ENCODE results near the gene ZHX3. TPM values are rescaled to one million over a fixed set of nuclear protein-coding genes. Genes with fewer than 3 reads are reported as not detected.

The ZHX3 gene
- total and polyA plus RNA-seq, 10 donors = 1.6 to 26.7 (median 12.3) TPM

DNA sequence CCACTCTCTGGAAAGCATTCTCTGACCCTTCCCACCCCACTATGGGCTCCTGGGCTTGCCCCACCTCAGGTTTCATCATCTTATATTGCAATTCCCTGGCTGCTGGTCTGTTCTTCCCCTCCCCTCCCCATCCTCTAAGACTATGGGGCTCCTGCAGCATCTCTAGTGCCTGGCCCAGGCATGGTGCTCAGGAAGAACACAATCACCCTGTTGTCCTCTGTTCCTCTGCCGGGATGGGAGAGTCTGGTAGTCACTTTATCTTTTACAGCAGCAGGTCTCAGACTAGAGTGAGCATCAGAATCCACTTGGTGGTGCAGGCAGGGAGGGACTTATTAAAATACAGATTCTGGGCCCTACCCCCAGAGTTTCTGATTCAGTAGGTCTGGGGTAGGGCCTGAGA, 18.1 kb upstream of the ZHX3 start:
- Histone ChIP-seq H3K27me3 (replicated peaks in 1 of 7) (peaks cover 0 to 9% (median 0%) of the 10 kb centered on the region in 7 donors), H3K4me3 (no peak overlapping the region), H3K9me3 (no peaks in the 10 kb centered on the region), H3K4me1 (peaks cover 11 to 17% (median 14%) of the 10 kb centered on the region in 6 donors), H3K27ac (no peak overlapping the region), H3K36me3 (no peaks in the 10 kb centered on the region)
- intact Hi-C loops (cut with DNase I; ENCODE audit: low total_unique reads) = loop anchor here (10.0 kb wide), 1 partner anchor 101 kb away; no protein-coding TSS in a partner anchor
- no peak for TF ChIP-seq POLR2A (IDR thresholded peaks at IDR 0.05)
- TF ChIP-seq, protein P1, sequence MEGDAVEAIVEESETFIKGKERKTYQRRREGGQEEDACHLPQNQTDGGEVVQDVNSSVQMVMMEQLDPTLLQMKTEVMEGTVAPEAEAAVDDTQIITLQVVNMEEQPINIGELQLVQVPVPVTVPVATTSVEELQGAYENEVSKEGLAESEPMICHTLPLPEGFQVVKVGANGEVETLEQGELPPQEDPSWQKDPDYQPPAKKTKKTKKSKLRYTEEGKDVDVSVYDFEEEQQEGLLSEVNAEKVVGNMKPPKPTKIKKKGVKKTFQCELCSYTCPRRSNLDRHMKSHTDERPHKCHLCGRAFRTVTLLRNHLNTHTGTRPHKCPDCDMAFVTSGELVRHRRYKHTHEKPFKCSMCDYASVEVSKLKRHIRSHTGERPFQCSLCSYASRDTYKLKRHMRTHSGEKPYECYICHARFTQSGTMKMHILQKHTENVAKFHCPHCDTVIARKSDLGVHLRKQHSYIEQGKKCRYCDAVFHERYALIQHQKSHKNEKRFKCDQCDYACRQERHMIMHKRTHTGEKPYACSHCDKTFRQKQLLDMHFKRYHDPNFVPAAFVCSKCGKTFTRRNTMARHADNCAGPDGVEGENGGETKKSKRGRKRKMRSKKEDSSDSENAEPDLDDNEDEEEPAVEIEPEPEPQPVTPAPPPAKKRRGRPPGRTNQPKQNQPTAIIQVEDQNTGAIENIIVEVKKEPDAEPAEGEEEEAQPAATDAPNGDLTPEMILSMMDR (IDR thresholded peaks at IDR 0.05 in 8 of 11, conservative IDR thresholded peaks at IDR 0.05 in 3 of 11) = no peak
- TF ChIP-seq POLR2AphosphoS5 (IDR thresholded peaks at IDR 0.05) = no peak
- 64 to 97% (median 92%) methylated on average over 1 of the region's 1 CpG for WGBS, 5 donors
- DNase-seq = no peak

DNA sequence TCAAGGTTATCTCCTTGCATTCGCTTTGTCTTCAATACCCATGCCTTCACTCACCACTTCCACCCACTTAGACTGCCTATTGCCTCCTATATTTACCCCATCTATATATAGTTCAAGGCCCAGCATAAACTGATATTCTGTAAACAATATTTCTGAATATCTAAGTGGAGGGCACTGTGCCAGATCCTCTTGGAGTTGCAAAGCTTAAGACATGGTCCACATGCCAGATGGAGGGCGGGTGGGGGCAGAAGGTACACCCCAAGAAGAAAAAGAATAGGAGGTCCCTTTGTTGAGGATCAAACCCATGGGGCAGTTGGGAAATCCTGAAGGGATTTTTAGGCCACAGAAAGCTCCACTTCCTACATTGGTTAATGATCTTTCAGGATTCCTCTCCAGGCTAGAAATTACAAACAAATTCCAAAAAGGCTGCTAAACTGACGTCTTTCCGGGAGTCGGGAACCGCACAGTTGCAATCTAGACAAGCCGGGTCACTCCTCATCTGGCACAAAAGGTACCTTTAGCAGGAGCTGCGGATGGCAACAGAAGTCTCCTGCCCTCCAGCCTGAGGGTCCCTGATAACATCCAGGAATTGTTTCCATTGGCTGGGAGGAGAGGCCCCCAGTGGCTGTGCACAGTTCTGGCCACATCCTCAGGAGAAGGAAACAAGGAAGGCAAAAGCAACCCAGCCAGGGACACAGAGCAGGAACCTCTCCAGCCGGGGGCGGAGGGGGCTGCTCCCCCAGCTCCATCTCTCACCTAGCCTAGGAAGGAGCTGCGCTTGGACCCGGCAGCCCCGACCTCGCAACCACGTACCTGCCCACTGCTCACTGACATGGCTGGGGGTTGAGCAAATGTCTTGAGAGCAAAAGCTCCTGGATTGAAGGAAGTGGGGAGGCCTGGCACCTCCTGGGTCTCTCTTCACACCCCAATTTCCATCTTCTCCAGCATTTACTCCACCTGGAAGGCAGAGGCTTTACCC, 17.2 kb upstream of the ZHX3 start:
- no peak for DNase-seq

DNA sequence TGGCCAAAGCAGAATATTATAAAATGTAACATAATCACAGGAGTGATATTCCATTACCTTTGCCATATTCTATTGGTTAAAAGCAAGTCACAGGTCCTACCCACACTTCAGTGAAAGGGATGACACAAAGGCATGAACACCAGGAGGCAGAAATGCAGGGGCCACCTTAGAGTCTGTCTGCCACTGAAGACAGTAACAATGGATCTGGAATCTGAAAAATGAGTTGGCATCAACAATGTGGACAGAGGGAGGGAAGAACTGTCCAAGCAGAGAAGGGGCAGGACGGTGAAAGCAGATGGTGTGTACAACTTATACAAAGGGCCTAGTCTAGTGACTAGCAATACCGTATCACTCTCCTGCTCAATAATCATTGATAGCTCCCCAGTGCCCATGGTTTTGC, 16.5 kb upstream of the ZHX3 start:
- DNase-seq = no peak
- no peaks in the 10 kb centered on the region for H3K9me3 ChIP-seq
- H3K27ac ChIP-seq = no peak overlapping the region

More for the DNA sequence above, 17.2 kb upstream of the ZHX3 start:
- Histone ChIP-seq H3K4me3 (no peak overlapping the region), H3K36me3 (no peaks in the 10 kb centered on the region), H3K4me1 (peaks cover 7 to 15% (median 12%) of the 10 kb centered on the region in 6 donors), H3K27ac (no peak overlapping the region), H3K27me3 (replicated peaks in 1 of 7) (peaks cover 0 to 7% (median 0%) of the 10 kb centered on the region in 7 donors), H3K9me3 (no peaks in the 10 kb centered on the region)
- TF ChIP-seq POLR2AphosphoS5 (IDR thresholded peaks at IDR 0.05) (no peak), POLR2A (IDR thresholded peaks at IDR 0.05) (no peak)
- TF ChIP-seq, protein P1 (IDR thresholded peaks at IDR 0.05 in 8 of 11, conservative IDR thresholded peaks at IDR 0.05 in 3 of 11) = no peak
- intact Hi-C loops (cut with DNase I; ENCODE audit: low total_unique reads) = loop anchor here (10.0 kb wide), 1 partner anchor 100 kb away; no protein-coding TSS in a partner anchor
- WGBS, 5 donors = 80 to 89% (median 82%) methylated on average over 15 of the region's 15 CpGs

More for the DNA sequence above, 16.5 kb upstream of the ZHX3 start:
- Histone ChIP-seq H3K36me3 (no peaks in the 10 kb centered on the region), H3K4me1 (peaks cover 5 to 15% (median 13%) of the 10 kb centered on the region in 6 donors), H3K4me3 (no peak overlapping the region), H3K27me3 (replicated peaks in 1 of 7) (peaks cover 0 to under 1% (median 0%) of the 10 kb centered on the region in 7 donors)
- 90 to 98% (median 94%) methylated on average over 2 of the region's 2 CpGs for WGBS, 5 donors
- intact Hi-C loops (cut with DNase I; ENCODE audit: low total_unique reads) = loop anchor here (10.0 kb wide), 1 partner anchor 99 kb away; no protein-coding TSS in a partner anchor
- TF ChIP-seq POLR2A (IDR thresholded peaks at IDR 0.05) (no peak), POLR2AphosphoS5 (IDR thresholded peaks at IDR 0.05) (no peak)
- TF ChIP-seq, protein P1 (IDR thresholded peaks at IDR 0.05 in 8 of 11, conservative IDR thresholded peaks at IDR 0.05 in 3 of 11) = no peak

All from spleen (tissue), 11 donors.